Jurkat, Clone E6-1 (cell line): ENCODE results near the gene AHSA1. TPM values are rescaled to one million over a fixed set of nuclear protein-coding genes. Genes with fewer than 3 reads are reported as not detected.
"Not testable (repeated sequence)": the region's sequence is repeated elsewhere in the genome, so short reads cannot be mapped to it uniquely, and the experiment has no call there.

Experiments
- DNase-seq: peaks from one replicate; pipeline ENCODE4 v3.0.0-alpha.2; 2011; ENCODE audit warnings: low read depth, low spot score
- H3K4me3 ChIP-seq: 2 replicates; pipeline ENCODE4 v1.5.1; 2011; ENCODE audit warnings: mild to moderate bottlenecking, low read length, control low read depth, moderate library complexity
- polyA plus RNA-seq: library from polyadenylated mRNA; unstranded; fragments of >200 nt; gene quantifications from one replicate; pipeline ENCODE4 v1.2.1, GENCODE V29; 2012; ENCODE audit warnings: missing spikeins; ENCODE audit not compliant: insufficient read length, insufficient read depth

The AHSA1 gene
- polyA plus RNA-seq, result 432 TPM

DNA sequence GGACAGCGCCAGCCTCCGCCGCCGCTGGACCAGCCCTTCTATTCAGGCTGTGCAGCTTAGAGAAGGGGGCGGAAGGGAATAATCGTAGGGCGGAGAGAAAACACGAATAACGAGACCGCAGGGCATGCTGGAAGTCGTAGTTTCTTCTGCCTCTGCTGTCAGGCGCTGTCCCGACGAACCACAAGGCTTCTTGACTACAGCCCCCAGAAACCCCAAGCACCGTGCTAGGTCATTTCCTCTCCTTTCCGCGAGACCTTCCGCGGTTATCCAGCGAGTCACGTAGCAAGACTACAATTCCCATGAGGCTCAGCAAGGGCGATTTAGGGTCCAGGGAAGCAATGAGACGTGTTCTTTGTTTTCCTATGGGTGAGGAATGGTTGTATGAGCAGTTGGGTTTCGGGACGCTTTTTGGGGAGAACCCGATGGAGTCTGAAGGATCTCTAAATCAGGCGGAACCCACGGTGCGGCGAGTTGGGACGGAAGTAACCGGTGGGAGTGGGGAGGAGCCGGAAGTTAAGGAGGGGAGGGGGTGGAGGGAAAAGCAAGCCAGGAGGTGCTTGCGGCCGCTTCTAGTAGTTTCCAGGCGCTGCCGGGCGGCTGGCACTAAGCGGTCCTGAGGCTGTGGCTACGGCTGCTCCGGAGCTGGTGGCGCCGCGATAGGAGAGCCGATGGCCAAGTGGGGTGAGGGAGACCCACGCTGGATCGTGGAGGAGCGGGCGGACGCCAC, at the start of gene AHSA1, which contains the start of gene VIPAS39:
Gene AHSA1 (plus strand): TSS at position 572 of the 727 bp plus-strand sequence. CDS start 97 bp downstream, at position 669.
Gene VIPAS39 (minus strand): TSS at position 80 of the 727 bp plus-strand sequence. CDS start 3,499 bp downstream, outside the sequence.
- peak within 1 kb of the TSS; percentile 88 for H3K4me3 ChIP-seq
- peak; percentile 99 for DNase-seq

- no peak overlapping the region for H3K4me3 ChIP-seq
- DNase-seq, result peak; percentile 60
Measured at GRCh38 chr14:77409131-77409533, 48.8 kb upstream of the AHSA1 start.

DNA sequence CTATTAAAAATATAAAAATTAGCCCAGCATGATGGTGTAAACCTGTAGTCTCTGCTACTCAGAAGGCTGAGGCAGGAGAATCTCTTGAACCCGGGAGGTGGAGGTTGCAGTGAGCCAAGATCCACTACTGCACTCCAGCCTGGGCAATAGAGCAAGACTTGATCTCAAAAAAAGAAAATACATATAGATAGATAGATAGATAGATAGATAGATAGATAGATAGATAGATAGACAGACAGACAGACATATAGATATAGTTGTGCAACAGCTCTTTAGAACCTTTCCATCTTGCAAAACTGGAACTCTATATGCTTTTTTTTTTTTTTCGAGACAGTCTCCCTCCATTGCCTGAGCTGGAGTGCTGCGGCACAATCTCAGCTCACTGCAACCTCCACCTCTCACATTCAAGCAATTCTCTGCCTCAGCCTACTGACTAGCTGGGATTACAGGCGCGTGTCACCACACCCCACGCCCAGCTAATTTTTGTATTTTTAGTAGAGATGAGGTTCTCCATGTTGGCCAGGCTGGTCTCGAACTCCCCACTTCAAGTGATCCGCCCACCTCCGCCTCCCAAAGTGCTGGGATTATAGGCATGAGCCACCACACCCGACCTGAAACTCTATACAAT, 42.4 kb upstream of the AHSA1 start:
- not testable (repeated sequence) for DNase-seq, H3K4me3 ChIP-seq

GRCh38 chr14:77416098-77416497, 41.8 kb upstream of the AHSA1 start:
- DNase-seq, H3K4me3 ChIP-seq: not testable (repeated sequence)

DNA sequence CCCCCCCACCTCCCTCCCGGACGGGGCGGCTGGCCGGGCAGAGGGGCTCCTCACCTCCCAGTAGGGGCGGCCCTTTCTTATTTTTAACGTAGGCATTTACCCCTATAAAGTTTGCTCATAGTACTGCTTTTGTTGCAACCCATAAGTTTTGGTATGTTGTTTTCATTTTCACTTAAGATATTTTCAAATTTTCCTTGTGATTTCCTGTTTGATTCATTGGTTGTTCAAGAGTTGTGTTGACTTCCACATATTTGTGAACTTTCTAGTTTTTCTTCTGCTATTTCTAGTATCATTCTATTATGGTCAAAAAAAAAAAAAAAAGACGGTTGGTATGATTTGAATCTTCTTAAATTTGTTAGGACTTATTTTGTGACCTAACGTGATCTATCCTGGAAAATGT, 41.1 kb upstream of the AHSA1 start:
- no peak for DNase-seq
- H3K4me3 ChIP-seq, result no peak overlapping the region

GRCh38 chr14:77421201-77421600, 36.7 kb upstream of the AHSA1 start:
- no peak overlapping the region for H3K4me3 ChIP-seq
- DNase-seq, result no peak

GRCh38 chr14:77423423-77423822, 34.5 kb upstream of the AHSA1 start, which contains the start of gene NOXRED1:
TSS of gene NOXRED1 (minus strand) at chr14:77423523. CDS start at chr14:77422889, 634 bp downstream.
- DNase-seq, result no peak

DNA sequence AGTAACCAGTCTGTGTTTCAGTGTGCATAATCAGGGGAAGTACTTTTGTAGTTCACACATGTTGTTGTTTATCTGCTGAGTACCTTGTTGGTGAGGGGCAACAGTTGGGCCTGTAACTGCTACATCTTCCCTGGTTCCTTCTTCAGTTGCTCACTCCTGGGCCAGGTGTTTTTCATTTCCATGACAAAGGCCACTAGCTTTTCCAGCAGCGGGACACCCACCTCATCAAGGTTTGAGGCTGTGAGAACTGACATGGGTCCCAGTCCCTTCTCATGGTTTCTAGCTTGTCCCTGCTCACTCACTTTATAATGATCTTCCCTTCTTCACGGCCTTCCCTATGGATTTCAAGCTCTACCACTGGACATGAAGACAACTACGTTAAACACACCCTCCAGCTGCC, 33.0 kb upstream of the AHSA1 start:
- DNase-seq, result no peak
- no peak overlapping the region for H3K4me3 ChIP-seq

More at GRCh38 chr14:77423423-77423822, 34.5 kb upstream of the AHSA1 start, which contains the start of gene NOXRED1:
- H3K4me3 ChIP-seq, result no peak within 1 kb of the TSS

DNA sequence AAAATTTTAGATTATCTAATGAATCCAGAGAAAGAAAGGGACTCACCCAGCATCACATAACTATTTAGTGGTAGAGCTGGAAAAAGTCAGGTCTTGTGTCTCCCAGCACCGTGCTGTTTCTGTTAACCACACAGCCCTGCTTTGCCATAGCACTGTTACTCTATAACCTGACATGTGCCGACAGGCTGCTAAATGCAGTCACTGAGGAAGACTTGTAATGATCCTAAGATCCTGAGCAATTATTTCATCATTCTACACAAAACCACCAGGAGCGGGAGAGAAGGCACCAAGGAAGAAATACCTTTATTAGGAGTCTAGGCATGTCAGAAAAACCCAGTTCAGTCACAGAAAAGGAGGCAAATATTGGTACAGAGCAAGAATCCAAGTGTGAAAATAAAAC, 31.5 kb upstream of the AHSA1 start:
- no peak overlapping the region for H3K4me3 ChIP-seq
- no peak for DNase-seq

DNA sequence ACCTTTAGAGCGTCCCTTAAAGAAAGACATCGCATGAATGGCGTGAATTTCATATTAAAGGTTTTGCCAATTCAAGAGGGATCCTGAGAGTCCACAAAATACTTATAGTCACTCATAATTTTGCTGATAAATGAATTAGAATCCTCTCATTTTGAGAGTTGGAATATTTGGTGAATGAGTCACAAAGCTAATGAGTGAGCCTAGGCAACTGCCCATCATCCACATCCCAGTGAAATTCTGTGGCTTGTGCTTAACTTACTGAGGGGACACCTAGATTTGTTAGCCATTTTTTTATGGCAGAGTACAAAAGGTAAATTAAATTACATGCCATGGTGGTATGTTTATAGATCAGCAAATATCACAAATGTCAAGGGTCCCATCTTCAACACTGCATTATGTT, 21.9 kb upstream of the AHSA1 start:
- no peak overlapping the region for H3K4me3 ChIP-seq
- no peak for DNase-seq

DNA sequence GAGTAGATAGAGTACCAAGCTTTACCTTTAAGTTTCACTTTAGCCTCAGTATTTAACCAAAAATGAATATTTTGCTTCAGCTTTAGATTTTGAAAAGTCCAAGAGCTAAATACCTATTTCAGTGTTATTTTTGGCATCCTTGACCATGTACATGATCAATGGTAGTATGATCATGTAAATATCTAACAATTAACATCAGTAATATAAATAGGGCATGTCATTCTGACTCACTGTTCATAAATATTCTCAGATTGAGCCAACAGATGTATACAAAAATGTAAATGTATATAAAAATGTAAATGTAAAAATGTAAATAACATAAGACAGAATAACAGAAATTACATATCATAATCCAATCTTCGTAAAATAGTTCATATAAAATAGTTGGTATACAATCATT, 19.3 kb upstream of the AHSA1 start:
- H3K4me3 ChIP-seq, result no peak overlapping the region
- no peak for DNase-seq

GRCh38 chr14:77439861-77440260, 18.0 kb upstream of the AHSA1 start:
- H3K4me3 ChIP-seq, result no peak overlapping the region
- no peak for DNase-seq

- H3K4me3 ChIP-seq, result no peak overlapping the region
- DNase-seq, result no peak
Measured at GRCh38 chr14:77442196-77442595, 15.7 kb upstream of the AHSA1 start.

DNA sequence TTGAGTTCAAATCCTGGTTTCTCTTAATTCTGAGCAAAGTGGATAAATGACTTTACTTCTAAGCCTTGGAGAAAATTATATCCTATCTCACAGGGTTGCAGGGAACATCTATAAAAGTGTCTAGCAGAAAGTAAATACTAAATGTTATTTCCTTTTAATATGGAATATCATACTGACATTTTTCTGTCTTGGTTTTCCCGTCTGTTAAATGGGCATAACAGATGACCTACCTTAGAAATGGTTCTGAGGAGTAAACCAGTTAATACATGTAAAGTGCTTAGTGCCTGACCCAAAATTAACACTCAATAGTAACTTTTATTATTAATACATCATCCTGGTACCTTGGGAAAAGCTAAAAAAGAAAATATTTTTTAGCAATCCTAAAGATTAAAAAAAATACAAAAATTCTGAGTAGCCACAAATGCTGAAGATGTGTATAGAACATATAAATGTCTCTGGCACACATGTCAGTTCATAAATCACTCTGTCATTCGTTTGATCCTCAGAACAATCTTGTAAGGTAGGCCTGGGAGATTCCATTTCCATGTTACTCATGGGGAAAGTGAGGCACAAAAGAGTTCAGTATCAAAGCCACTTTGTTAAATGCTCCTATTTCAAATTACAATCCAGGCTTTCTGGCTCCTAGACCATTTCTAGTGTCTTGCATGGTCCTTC, 1.8 kb upstream of the AHSA1 start:
- no peak for DNase-seq
- H3K4me3 ChIP-seq, result peak overlapping the region; percentile 88

DNA sequence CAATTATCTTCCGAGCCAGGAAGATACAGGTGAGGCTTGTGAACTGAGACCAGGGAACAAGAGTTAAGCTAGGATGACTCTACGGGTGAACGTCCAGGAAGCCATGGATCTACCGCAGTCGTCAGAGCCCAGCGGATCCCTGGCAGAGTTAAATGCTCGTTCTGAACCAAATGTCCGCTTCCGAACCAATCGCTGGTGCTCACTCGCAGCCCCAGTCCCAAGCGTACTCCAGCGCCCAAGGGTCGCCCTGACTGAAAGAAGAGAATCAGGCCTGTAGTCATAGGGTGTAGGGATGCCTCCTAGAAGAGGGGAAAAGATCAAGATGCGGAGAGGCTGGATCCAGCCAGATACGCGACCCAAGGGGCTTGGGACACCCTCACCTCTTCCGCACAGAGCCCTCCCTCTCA, 775 bp upstream of the AHSA1 start:
- H3K4me3 ChIP-seq, result peak overlapping the region; percentile 88

GRCh38 chr14:77458249-77458950, 507 bp downstream of the AHSA1 start:
- peak; percentile 17 for DNase-seq
- peak overlapping the region; percentile 88 for H3K4me3 ChIP-seq

More for the DNA sequence above, 775 bp upstream of the AHSA1 start:
- DNase-seq, result no peak

DNA sequence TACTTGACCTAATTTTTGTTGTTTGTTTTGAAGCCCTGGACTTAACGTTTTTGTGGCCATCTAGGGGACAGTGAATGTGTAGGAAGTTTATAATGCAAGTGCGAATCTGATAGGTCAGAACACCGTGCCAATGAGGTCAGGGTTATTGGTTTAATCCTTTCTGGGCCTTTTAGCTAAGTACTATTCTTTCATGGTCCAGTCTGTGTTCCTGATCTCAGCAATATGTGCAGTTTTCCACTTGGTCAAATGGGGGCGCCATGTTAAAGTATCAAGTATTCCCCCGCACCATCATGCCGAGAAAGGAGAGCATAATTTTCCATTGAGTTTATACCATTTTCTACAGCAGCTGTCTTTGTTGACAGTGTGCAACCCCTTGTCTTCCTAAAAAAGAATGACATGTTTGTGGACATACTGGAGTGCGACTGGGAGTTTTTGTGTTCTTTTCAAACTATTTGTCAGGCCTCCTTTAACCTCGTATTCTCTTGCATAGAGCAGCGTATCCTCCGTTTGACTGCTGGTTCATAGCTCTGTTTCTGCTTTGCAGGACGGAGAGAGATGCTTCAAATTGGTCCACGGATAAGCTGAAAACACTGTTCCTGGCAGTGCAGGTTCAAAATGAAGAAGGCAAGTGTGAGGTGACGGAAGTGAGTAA, 1.3 kb downstream of the AHSA1 start:
- peak overlapping the region; percentile 88 for H3K4me3 ChIP-seq
- peak; percentile 62 for DNase-seq

DNA sequence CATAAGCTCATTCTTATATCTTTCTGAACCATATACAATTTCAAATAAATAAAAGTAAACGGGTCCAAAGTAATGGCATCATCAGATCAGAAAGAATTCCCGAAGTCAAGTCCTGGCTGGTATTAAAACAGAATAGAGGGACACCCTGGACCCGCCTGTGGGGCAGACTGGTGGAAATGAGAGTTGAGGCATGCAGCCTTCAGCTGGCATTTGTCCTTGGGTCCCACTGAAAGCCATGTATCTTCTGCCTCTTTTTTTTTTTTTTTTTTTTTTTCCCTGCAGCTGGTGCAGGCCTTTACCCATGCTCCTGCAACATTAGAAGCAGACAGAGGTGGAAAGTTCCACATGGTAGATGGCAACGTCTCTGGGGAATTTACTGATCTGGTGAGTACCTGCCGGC, 9.9 kb downstream of the AHSA1 start:
- H3K4me3 ChIP-seq, result no peak overlapping the region

GRCh38 chr14:77469067-77469505, 11.2 kb downstream of the AHSA1 start:
- H3K4me3 ChIP-seq, result no peak overlapping the region
- no peak for DNase-seq

More for the DNA sequence above, 9.9 kb downstream of the AHSA1 start:
- no peak for DNase-seq
